Measurements from ENCODE around the gene UBA6.

- TF ChIP-seq, protein P1, sequence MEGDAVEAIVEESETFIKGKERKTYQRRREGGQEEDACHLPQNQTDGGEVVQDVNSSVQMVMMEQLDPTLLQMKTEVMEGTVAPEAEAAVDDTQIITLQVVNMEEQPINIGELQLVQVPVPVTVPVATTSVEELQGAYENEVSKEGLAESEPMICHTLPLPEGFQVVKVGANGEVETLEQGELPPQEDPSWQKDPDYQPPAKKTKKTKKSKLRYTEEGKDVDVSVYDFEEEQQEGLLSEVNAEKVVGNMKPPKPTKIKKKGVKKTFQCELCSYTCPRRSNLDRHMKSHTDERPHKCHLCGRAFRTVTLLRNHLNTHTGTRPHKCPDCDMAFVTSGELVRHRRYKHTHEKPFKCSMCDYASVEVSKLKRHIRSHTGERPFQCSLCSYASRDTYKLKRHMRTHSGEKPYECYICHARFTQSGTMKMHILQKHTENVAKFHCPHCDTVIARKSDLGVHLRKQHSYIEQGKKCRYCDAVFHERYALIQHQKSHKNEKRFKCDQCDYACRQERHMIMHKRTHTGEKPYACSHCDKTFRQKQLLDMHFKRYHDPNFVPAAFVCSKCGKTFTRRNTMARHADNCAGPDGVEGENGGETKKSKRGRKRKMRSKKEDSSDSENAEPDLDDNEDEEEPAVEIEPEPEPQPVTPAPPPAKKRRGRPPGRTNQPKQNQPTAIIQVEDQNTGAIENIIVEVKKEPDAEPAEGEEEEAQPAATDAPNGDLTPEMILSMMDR (IDR thresholded peaks at IDR 0.05; ENCODE audit: insufficient read depth, low read depth, low read length), result no peak
- no peak for TF ChIP-seq EZH2 (IDR thresholded peaks at IDR 0.05; ENCODE audit: insufficient read depth, low read length)
Observed at GRCh38 chr4:67714955-67715354, 14.0 kb upstream of the UBA6 start.

All from astrocyte (in vitro differentiated cells and primary cell).